ENCODE data around the gene RPS16. TPM values are rescaled to one million over a fixed set of nuclear protein-coding genes. Genes with fewer than 3 reads are reported as not detected.

The RPS16 gene
- total and polyA plus RNA-seq, 2 of the 8 experiments (the other 6 are each of a cell fraction or from before 2014, with no cell fraction given): 2,433 to 7,810 TPM

- Histone ChIP-seq H4K20me1 (replicated peaks in 1 of 2; ENCODE audit: control insufficient read depth in 1 of 2, insufficient read depth in 2 of 2, low read length in 2 of 2) (peaks cover 5 to 25% of the 10 kb centered on the region in 2 experiments), H3K4me2 (ENCODE audit: insufficient read depth in 1 of 2, low read depth in 2 of 2, low read length in 2 of 2) (peak within 1 kb of the TSS; percentile 84 to 86), H3K79me2 (ENCODE audit: control insufficient read depth in 1 of 2, insufficient read depth in 2 of 2, low read length in 2 of 2) (peaks cover 6 to 34% of the 10 kb centered on the region in 2 experiments; a peak in 3 of 4 replicates), H2BK12ac (ENCODE audit: low read depth, low read length) (0 out of 2 replicates have a peak within 1 kb of the TSS, but pooled peaks have one; percentile 96), H3K23me2 (ENCODE audit: low read depth, low read length) (peaks cover 18% of the 10 kb centered on the region), H2BK20ac (ENCODE audit: low read length) (peak within 1 kb of the TSS; percentile 61; the same call in 1 of the 2 replicates), H3K9ac (replicated peaks in 1 of 4; ENCODE audit: extremely low read depth in 1 of 4, low read depth in 3 of 4, low read length in 3 of 4) (peak within 1 kb of the TSS; percentile 65 to 84 (median 76)), H4K8ac (ENCODE audit: extremely low read depth, insufficient read depth, low read length) (peak within 1 kb of the TSS; percentile 73), H3K27me3 (replicated peaks in 1 of 4; ENCODE audit: control insufficient read depth in 3 of 4, extremely low read depth in 1 of 4, insufficient read depth in 3 of 4, low read length in 3 of 4) (no peaks in the 10 kb centered on the region), H3K4me1 (replicated peaks in 1 of 4; ENCODE audit: control insufficient read depth in 3 of 4, insufficient read depth in 4 of 4, low read length in 3 of 4) (peaks cover 10 to 42% (median 21%) of the 10 kb centered on the region in 4 experiments; a peak in 6 of 7 replicates), H3K4ac (replicated peaks; ENCODE audit: insufficient read length, low read depth, low read length) (peak within 1 kb of the TSS; percentile 8), H3K27ac (ENCODE audit: low read depth, low read length) (peak within 1 kb of the TSS; percentile 83), H2BK15ac (ENCODE audit: low read length) (peak within 1 kb of the TSS; percentile 83), H3K79me1 (ENCODE audit: low read depth, low read length) (no peaks in the 10 kb centered on the region; the same call in 1 of the 2 replicates), H2BK5ac (ENCODE audit: low read depth, low read length) (peak within 1 kb of the TSS; percentile 93), H3K23ac (ENCODE audit: insufficient read length) (no peak within 1 kb of the TSS), H3K56ac (replicated peaks; ENCODE audit: insufficient read length, low read depth, low read length) (peak within 1 kb of the TSS; percentile 88), H2AFZ (ENCODE audit: low read length) (no peak within 1 kb of the TSS), H3K36me3 (ENCODE audit: control insufficient read depth in 2 of 4, insufficient read depth in 4 of 4, low read length in 3 of 4) (peaks cover 0 to 8% (median 0%) of the 10 kb centered on the region in 4 experiments; a peak in 3 of 8 replicates), H4K5ac (ENCODE audit: insufficient read length, low read depth, low read length) (peak within 1 kb of the TSS; percentile 70), H3K14ac (ENCODE audit: insufficient read length) (no peak within 1 kb of the TSS), H2AK5ac (ENCODE audit: low read depth, low read length) (peak within 1 kb of the TSS; percentile 67; the same call in 1 of the 2 replicates), H3K18ac (ENCODE audit: extremely low read depth, low read length) (peak within 1 kb of the TSS; percentile 93), H2BK120ac (replicated peaks; ENCODE audit: low read depth, low read length) (no peak within 1 kb of the TSS), H4K91ac (replicated peaks; ENCODE audit: insufficient read length, low read length) (peak within 1 kb of the TSS; percentile 76), H3K9me3 (ENCODE audit: insufficient read depth in 2 of 2, low read depth in 1 of 2, low read length in 1 of 2) (no peaks in the 10 kb centered on the region), H3K4me3 (ENCODE audit: extremely low read depth in 1 of 4, insufficient read depth in 2 of 4, low read depth in 3 of 4, low read length in 4 of 4) (peak within 1 kb of the TSS; percentile 66 to 97 (median 92))
- WGBS, 2 experiments (ENCODE audit: extremely low coverage in 1 of 2, insufficient coverage in 1 of 2, insufficient read length in 1 of 2, insufficient replicate concordance in 2 of 2, low coverage in 1 of 2, low lambda C conversion rate in 2 of 2, missing lambda C conversion rate in 1 of 2): 1% methylated on average over 39 of the region's 60 CpGs; no CpG with 5 or more reads in 1 of the 2 experiments
- CTCF ChIA-PET (ENCODE audit: partially characterized antibody): interaction anchor here (1.0 to 2.3 kb wide), 13 partner anchors 14 to 125 kb away, joined by 3 to 128 read pairs (median 5); partner anchors contain the start of genes MED29, PAF1 and RPS16
- FAIRE-seq (peak; percentile 86), DNase-seq (ENCODE audit: low read depth in 1 of 2, low spot score in 2 of 2) (peak; percentile 99 to 100)
- POLR2A ChIA-PET (ENCODE audit: partially characterized antibody): interaction anchor here (0.7 to 25.7 kb wide), 12 partner anchors 9 to 122 kb away, joined by 3 to 1154 read pairs (median 4); partner anchors contain the start of genes MED29, PAF1, RPS16 and SAMD4B
- TF ChIP-seq TEAD4 (IDR thresholded peaks at IDR 0.05; ENCODE audit: low read depth, low read length) (peak; percentile 43; the same call in 1 of the 2 replicates), KDM4A (IDR thresholded peaks at IDR 0.05; ENCODE audit: low read depth, low read length, severe bottlenecking) (peak; percentile 41), CTCF (IDR thresholded peaks at IDR 0.05; ENCODE audit: control extremely low read depth in 1 of 3, insufficient read depth in 1 of 3, low read depth in 1 of 3, low read length in 3 of 3) (peak; percentile 76 to 85 (median 81)), TAF7 (optimal IDR thresholded peaks at IDR 0.05; ENCODE audit: borderline replicate concordance, low read depth, low read length) (peak; percentile 46), BCL11A (IDR thresholded peaks at IDR 0.05; ENCODE audit: low read depth in 2 of 2, low read length in 2 of 2) (no peak), TCF12 (IDR thresholded peaks at IDR 0.05; ENCODE audit: low read depth, low read length) (0 out of 2 replicates have a peak, but pooled peaks have one; percentile 53), FOSL1 (IDR thresholded peaks at IDR 0.05; ENCODE audit: insufficient read depth, low read depth, low read length) (0 out of 2 replicates have a peak, but pooled peaks have one; percentile 11)
These were observed 23.5 kb downstream of the RPS16 start, which contains the start of gene PLEKHG2 for GRCh38 chr19:39412100-39412866. Gene PLEKHG2 (plus strand): TSS chr19:39412669. CDS start chr19:39414087, 1,418 bp downstream.

All from H1 (cell line).